NCI-H2081 treated with DMSO at 0.1 percent for 48 hours (cell line): ENCODE measurements around the gene MCHR1.
"Not testable (repeated sequence)": the region's sequence is repeated elsewhere in the genome, so short reads cannot be mapped to it uniquely, and the experiment has no call there.

Source experiments
- DNase-seq: peaks from one replicate; lab custom pipeline; 2025; lab: John Stamatoyannopoulos, UW

Gene MCHR1

GRCh38 chr22:40679249-40679963 is at the start of gene MCHR1:
Gene MCHR1 (plus strand): TSS chr22:40679484. CDS start chr22:40679653, 169 bp downstream.
- DNase-seq, result no peak

GRCh38 chr22:40631925-40632324 is 47.4 kb upstream of the MCHR1 start:
- no peak for DNase-seq

GRCh38 chr22:40633036-40633435 is 46.2 kb upstream of the MCHR1 start:
- DNase-seq, result no peak

- DNase-seq, result no peak
Measured at GRCh38 chr22:40634119-40634903, 45.0 kb upstream of the MCHR1 start.

GRCh38 chr22:40635043-40635939 is 44.0 kb upstream of the MCHR1 start:
- DNase-seq, result no peak

GRCh38 chr22:40635940-40636379 is 43.3 kb upstream of the MCHR1 start:
- DNase-seq, result no peak

GRCh38 chr22:40636380-40637182 is 42.7 kb upstream of the MCHR1 start, which contains the start of gene MRTFA:
Gene MRTFA (minus strand): TSS chr22:40636719.
- DNase-seq, result peak; percentile 93

GRCh38 chr22:40637183-40638150 is 41.8 kb upstream of the MCHR1 start:
- DNase-seq, result no peak

- no peak for DNase-seq
Measured at GRCh38 chr22:40638261-40638660, 41.0 kb upstream of the MCHR1 start.

- DNase-seq, result no peak
Measured at GRCh38 chr22:40641269-40641668, 38.0 kb upstream of the MCHR1 start.

- DNase-seq, result no peak
Measured at GRCh38 chr22:40642316-40642715, 37.0 kb upstream of the MCHR1 start.

GRCh38 chr22:40645579-40646197 is 33.6 kb upstream of the MCHR1 start:
- DNase-seq, result no peak

GRCh38 chr22:40648386-40648785 is 30.9 kb upstream of the MCHR1 start:
- DNase-seq, result no peak

GRCh38 chr22:40651057-40651456 is 28.2 kb upstream of the MCHR1 start:
- DNase-seq, result no peak

- DNase-seq, result peak; percentile 79
Measured at GRCh38 chr22:40651563-40652501, 27.5 kb upstream of the MCHR1 start.

- DNase-seq, result no peak
Measured at GRCh38 chr22:40653361-40653760, 25.9 kb upstream of the MCHR1 start.

- no peak for DNase-seq
Measured at GRCh38 chr22:40654522-40655167, 24.6 kb upstream of the MCHR1 start.

- not testable (repeated sequence) for DNase-seq
Measured at GRCh38 chr22:40655941-40656340, 23.3 kb upstream of the MCHR1 start.
